Nephron (organoid): ENCODE measurements around the gene PACRG.

Source experiments
- H3K27ac Mint-ChIP-seq, 3 experiments: 2 replicates each; pipeline ENCODE4 v1.8.0; 2020; ENCODE audit warnings: mixed read lengths in 3 of 3, mild to moderate bottlenecking in 2 of 3, moderate library complexity in 1 of 3
- H3K27me3 Mint-ChIP-seq: 2 replicates; pipeline ENCODE4 v1.8.0; 2021; ENCODE audit warnings: low read depth, mild to moderate bottlenecking, moderate library complexity, mixed read lengths
- H3K36me3 Mint-ChIP-seq: 2 replicates; pipeline ENCODE4 v1.8.0; 2020; ENCODE audit warnings: low read depth, mixed read lengths
- H3K4me1 Mint-ChIP-seq: 2 replicates; pipeline ENCODE4 v1.8.0; 2020; ENCODE audit warnings: mixed read lengths
- H3K4me3 Mint-ChIP-seq, 3 experiments: 2 replicates each; pipeline ENCODE4 v1.8.0; 2020; ENCODE audit warnings: mild to moderate bottlenecking in 3 of 3, mixed read lengths in 3 of 3, moderate library complexity in 2 of 3
- H3K9me3 Mint-ChIP-seq: 2 replicates; pipeline ENCODE4 v1.8.0; 2020; ENCODE audit warnings: mixed read lengths
- CTCF ChIP-seq, 3 experiments: fragments of 200-600 bp; sonication (generic); IDR thresholded peaks; one replicate each; pipeline ENCODE4 v1.5.0; 2021; ENCODE audit warnings: antibody characterized with exemption in 3 of 3; ENCODE audit not compliant: unreplicated experiment in 3 of 3

The PACRG gene

DNA sequence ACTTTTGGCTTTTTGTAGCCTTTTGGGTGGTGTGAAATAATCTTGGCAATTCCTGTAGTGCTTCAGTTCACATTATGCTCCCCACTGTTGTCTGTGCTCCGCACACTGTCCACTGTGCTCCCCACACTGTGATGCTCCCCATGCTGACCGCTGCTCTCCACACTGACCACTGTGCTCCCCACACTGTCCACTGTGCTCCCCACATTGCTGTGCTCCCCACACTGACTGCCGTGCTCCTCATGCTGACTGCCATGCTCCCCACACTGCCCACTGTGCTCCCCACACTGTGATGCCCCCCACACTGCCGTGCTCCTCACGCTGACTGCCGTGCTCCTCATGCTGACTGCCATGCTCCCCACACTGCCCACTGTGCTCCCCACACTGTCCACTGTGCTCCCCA, 118.9 kb downstream of the PACRG start:
- no peak for TF ChIP-seq CTCF (IDR thresholded peaks at IDR 0.05; ENCODE audit: unreplicated experiment in 3 of 3)
- no peaks in the 10 kb centered on the region for H3K4me1 Mint-ChIP-seq
- H3K4me3 Mint-ChIP-seq, result no peak overlapping the region
- H3K9me3 Mint-ChIP-seq, result peaks cover 4% of the 10 kb centered on the region
- no peaks in the 10 kb centered on the region for H3K27me3 Mint-ChIP-seq
- peaks cover 4% of the 10 kb centered on the region for H3K36me3 Mint-ChIP-seq
- no peak overlapping the region for H3K27ac Mint-ChIP-seq

GRCh38 chr6:162849269-162849668, 121.5 kb downstream of the PACRG start:
- Mint-ChIP-seq H3K36me3 (peaks cover 3% of the 10 kb centered on the region), H3K9me3 (peaks cover 3% of the 10 kb centered on the region), H3K27me3 (no peaks in the 10 kb centered on the region), H3K4me1 (no peaks in the 10 kb centered on the region), H3K27ac (no peak overlapping the region), H3K4me3 (no peak overlapping the region)
- no peak for TF ChIP-seq CTCF (IDR thresholded peaks at IDR 0.05; ENCODE audit: unreplicated experiment in 3 of 3)

DNA sequence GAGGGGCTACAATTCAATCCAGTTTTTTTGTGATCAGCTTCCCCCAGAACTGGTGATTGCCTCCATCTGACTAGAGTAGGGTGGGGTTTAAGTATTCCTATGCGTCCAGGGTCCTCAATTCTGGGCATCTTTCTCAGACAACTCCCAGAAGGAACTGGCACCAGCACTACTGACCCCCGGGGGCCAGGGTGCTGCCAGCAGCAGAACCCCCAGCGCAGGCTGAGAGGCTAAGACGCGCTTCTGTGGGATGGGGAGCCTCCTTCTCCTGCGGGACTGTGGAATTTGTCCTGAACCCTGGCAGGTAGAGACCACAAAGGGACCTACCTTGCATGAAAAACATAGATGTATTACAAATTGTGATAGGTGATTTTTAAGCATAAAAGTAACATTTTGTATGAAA, 124.4 kb downstream of the PACRG start:
- Mint-ChIP-seq H3K27ac (no peak overlapping the region), H3K27me3 (no peaks in the 10 kb centered on the region), H3K9me3 (no peaks in the 10 kb centered on the region), H3K4me1 (peaks cover 6% of the 10 kb centered on the region), H3K4me3 (no peak overlapping the region), H3K36me3 (no peaks in the 10 kb centered on the region)
- TF ChIP-seq CTCF (IDR thresholded peaks at IDR 0.05; ENCODE audit: unreplicated experiment in 3 of 3), result no peak

DNA sequence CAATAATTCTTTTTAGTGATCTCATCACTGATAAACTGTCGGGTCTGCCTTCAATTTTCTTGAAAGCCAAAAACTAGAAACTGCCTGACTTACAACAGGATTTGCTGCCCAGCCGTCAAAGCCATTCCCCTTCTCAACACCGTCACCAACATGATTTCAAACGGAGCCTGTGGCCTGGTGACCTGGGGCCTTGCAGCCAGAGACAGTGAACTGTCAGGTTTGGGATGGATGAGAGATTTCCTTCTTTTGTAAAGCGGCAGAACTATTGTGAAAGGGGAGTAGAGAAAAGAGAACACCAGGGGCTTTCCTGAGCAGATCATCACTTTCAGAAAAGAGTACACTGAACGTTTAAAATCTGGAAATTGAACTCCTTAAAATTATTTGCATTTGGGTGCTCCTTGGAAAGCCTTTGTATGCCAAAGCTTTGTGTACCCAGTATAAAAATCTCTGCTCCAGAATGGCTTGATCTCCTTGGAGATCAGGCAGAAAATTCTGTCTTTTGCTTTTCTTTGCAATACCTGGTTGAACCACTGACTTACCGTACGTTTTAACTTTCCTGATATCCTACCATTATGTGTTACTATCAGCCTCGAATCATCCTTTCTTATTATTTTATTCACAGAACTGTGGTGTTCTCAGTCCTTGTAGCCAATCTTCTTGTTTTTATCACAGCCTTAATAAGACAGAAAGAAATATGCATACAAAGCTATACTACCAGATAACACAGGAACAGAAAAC, 125.2 kb downstream of the PACRG start:
- H3K4me3 Mint-ChIP-seq, result no peak overlapping the region
- H3K4me1 Mint-ChIP-seq, result peaks cover 8% of the 10 kb centered on the region
- no peaks in the 10 kb centered on the region for H3K27me3 Mint-ChIP-seq
- peak overlapping the region in 1 of 3 experiments; percentile 9 for H3K27ac Mint-ChIP-seq
- no peak for TF ChIP-seq CTCF (IDR thresholded peaks at IDR 0.05; ENCODE audit: unreplicated experiment in 3 of 3)
- no peaks in the 10 kb centered on the region for H3K9me3 Mint-ChIP-seq
- H3K36me3 Mint-ChIP-seq, result no peaks in the 10 kb centered on the region

DNA sequence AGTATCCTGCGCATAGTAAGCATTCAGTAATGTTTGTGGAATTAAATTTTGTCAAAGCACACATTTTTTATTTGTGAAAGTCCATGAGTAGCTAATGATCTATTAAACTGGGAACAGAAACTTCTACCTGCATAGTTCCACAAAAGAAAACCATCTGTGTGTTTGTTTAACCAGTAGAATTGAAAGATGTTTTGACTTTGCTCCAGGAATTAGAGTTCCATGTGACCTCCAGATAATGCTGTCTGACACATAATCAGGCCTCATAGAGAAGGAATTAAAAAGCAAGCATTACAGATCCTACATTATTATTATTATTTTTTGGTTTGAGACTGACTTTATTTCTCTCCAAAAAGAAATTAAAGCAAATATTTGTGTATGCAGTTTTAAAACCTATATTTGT, 126.5 kb downstream of the PACRG start:
- Mint-ChIP-seq H3K36me3 (no peaks in the 10 kb centered on the region), H3K27ac (peak overlapping the region in 2 of 3 experiments; percentile 46 to 70), H3K27me3 (no peaks in the 10 kb centered on the region), H3K4me1 (peaks cover 8% of the 10 kb centered on the region), H3K9me3 (no peaks in the 10 kb centered on the region), H3K4me3 (no peak overlapping the region)
- TF ChIP-seq CTCF (IDR thresholded peaks at IDR 0.05; ENCODE audit: unreplicated experiment in 3 of 3), result no peak

- TF ChIP-seq CTCF (IDR thresholded peaks at IDR 0.05; ENCODE audit: unreplicated experiment in 3 of 3), result no peak
- no peaks in the 10 kb centered on the region for H3K9me3 Mint-ChIP-seq
- no peaks in the 10 kb centered on the region for H3K36me3 Mint-ChIP-seq
These were observed 127.0 kb downstream of the PACRG start for GRCh38 chr6:162854734-162855191.

More at GRCh38 chr6:162854734-162855191, 127.0 kb downstream of the PACRG start:
- Mint-ChIP-seq H3K4me1 (peaks cover 8% of the 10 kb centered on the region), H3K4me3 (no peak overlapping the region), H3K27ac (peak overlapping the region in 2 of 3 experiments; percentile 32 to 70), H3K27me3 (no peaks in the 10 kb centered on the region)
